SK-N-SH treated with all-trans-retinoic acid at 6 μM for 48 hours (cell line): ENCODE data around the gene AIG1.

Source experiments
- PATZ1 ChIP-seq: fragments of 250-450 bp; sonication (Bioruptor Pico); IDR thresholded peaks from 2 replicates; pipeline ENCODE4 v1.8.0; 2020; ENCODE audit warnings: mild to moderate bottlenecking, moderate library complexity, borderline replicate concordance
- ZFP3 ChIP-seq: fragments of 250-450 bp; sonication (Bioruptor Pico); IDR thresholded peaks from 2 replicates; pipeline ENCODE4 v1.5.0; 2020; ENCODE audit warnings: mild to moderate bottlenecking, moderate library complexity
- ZNF70 ChIP-seq: fragments of 450-650 bp; formaldehyde crosslinking; IDR thresholded peaks from 2 replicates; pipeline ENCODE4 v1.5.0; 2020; ENCODE audit warnings: mild to moderate bottlenecking, moderate library complexity
- TF ChIP-seq, protein P1 (sequence below): fragments of 250-450 bp; sonication (Bioruptor Pico); IDR thresholded peaks from 2 replicates; pipeline ENCODE4 v1.5.1; 2020; ENCODE audit warnings: low read depth, mild to moderate bottlenecking, moderate library complexity
- TF ChIP-seq, protein P2 (sequence below): fragments of 250-450 bp; sonication (Bioruptor Pico); IDR thresholded peaks from 2 replicates; pipeline ENCODE4 v1.8.0; 2021; ENCODE audit warnings: low read depth, mild to moderate bottlenecking, moderate library complexity, borderline replicate concordance

- TF ChIP-seq, protein P1, sequence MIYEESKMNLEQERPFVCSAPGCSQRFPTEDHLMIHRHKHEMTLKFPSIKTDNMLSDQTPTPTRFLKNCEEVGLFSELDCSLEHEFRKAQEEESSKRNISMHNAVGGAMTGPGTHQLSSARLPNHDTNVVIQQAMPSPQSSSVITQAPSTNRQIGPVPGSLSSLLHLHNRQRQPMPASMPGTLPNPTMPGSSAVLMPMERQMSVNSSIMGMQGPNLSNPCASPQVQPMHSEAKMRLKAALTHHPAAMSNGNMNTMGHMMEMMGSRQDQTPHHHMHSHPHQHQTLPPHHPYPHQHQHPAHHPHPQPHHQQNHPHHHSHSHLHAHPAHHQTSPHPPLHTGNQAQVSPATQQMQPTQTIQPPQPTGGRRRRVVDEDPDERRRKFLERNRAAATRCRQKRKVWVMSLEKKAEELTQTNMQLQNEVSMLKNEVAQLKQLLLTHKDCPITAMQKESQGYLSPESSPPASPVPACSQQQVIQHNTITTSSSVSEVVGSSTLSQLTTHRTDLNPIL (CRISPR knock-in tag): no peak
- TF ChIP-seq ZFP3 (CRISPR knock-in tag): no peak
- TF ChIP-seq PATZ1 (CRISPR knock-in tag): no peak
- no peak for TF ChIP-seq ZNF70 (CRISPR knock-in tag)
- TF ChIP-seq, protein P2, sequence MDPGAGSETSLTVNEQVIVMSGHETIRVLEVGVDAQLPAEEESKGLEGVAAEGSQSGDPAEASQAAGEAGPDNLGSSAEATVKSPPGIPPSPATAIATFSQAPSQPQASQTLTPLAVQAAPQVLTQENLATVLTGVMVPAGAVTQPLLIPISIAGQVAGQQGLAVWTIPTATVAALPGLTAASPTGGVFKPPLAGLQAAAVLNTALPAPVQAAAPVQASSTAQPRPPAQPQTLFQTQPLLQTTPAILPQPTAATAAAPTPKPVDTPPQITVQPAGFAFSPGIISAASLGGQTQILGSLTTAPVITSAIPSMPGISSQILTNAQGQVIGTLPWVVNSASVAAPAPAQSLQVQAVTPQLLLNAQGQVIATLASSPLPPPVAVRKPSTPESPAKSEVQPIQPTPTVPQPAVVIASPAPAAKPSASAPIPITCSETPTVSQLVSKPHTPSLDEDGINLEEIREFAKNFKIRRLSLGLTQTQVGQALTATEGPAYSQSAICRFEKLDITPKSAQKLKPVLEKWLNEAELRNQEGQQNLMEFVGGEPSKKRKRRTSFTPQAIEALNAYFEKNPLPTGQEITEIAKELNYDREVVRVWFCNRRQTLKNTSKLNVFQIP: no peak
These were observed 6.8 kb upstream of the AIG1 start for GRCh38 chr6:143053856-143054255.
